ENCODE measurements around the gene MTUS2. TPM values are rescaled to one million over a fixed set of nuclear protein-coding genes. Genes with fewer than 3 reads are reported as not detected.

Gene MTUS2
- total and polyA plus RNA-seq, 10 of the 15 experiments (the other 5 are each of a cell fraction or from before 2014, with no cell fraction given) = under 0.01 to 0.05 (median 0.02) TPM; not detected in 6

- TF ChIP-seq BMI1 (IDR thresholded peaks at IDR 0.05; ENCODE audit: borderline replicate concordance) (no peak), SMAD1 (IDR thresholded peaks at IDR 0.05; ENCODE audit: low read depth, partially characterized antibody) (no peak), CHD2 (IDR thresholded peaks at IDR 0.05; ENCODE audit: borderline replicate concordance, low read depth, low read length) (no peak), BCLAF1 (IDR thresholded peaks at IDR 0.05) (no peak), STAT1 (conservative IDR thresholded peaks at IDR 0.05) (no peak), POLR2AphosphoS2 (IDR thresholded peaks at IDR 0.05; ENCODE audit: low read depth, low read length) (no peak), REST (IDR thresholded peaks at IDR 0.05; ENCODE audit: low read depth, low read length) (no peak), ELK1 (IDR thresholded peaks at IDR 0.05; ENCODE audit: low read depth, low read length) (no peak), KLF5 (IDR thresholded peaks at IDR 0.05; ENCODE audit: partially characterized antibody) (no peak), ZSCAN29 (IDR thresholded peaks at IDR 0.05) (no peak), FOXK2 (IDR thresholded peaks at IDR 0.05) (no peak)
These were observed 497.7 kb downstream of the MTUS2 start (continued) for GRCh38 chr13:29317828-29318227.
